HCT116 (cell line): ENCODE results near the gene CNTFR. TPM values are rescaled to one million over a fixed set of nuclear protein-coding genes. Genes with fewer than 3 reads are reported as not detected.

Experiments used
- ATAC-seq: fragments of 200-7000 bp; cut with Tn5 transposase; 2 replicates; pipeline ENCODE4 v1.9.1; 2020; ENCODE audit warnings: mild to moderate bottlenecking, moderate library complexity
- BruUV-seq: library from RNA; stranded (reverse); fragments of 400-500 nt; replicated peaks from 2 replicates; lab custom pipeline; 2021; lab: Mats Ljungman, UMichigan
- CTCF ChIA-PET: fragments of 300-600 bp; sonication (Branson Sonifier 250); formaldehyde crosslinking; loops from one replicate; lab custom pipeline; 2021; ENCODE audit warnings: antibody characterized with exemption; lab: Charles Lee
- POLR2A ChIA-PET: fragments of 300-600, 350-600 bp; sonication (Branson Sonifier 250); formaldehyde crosslinking; loops from one replicate; lab custom pipeline; 2021; ENCODE audit warnings: antibody characterized with exemption; lab: Charles Lee
- RAD21 ChIA-PET, 2 experiments: fragments of 300-600 bp; sonication (Branson Sonifier 250); formaldehyde crosslinking; loops; one replicate each; lab custom pipeline; 2023; ENCODE audit warnings: low total read pairs in 2 of 2; ENCODE audit not compliant: uncharacterized antibody in 2 of 2, unreplicated experiment in 2 of 2, low non-redundant PET in 1 of 2; lab: Charles Lee
- DNase-seq: peaks from one replicate; pipeline ENCODE4 v3.0.0-alpha.2; 2010; ENCODE audit warnings: low read depth, low spot score
- H2AFZ ChIP-seq: fragments of 200-600 bp; shearing (Covaris generic), sonication (generic); 2 replicates; pipeline ENCODE4 v1.6.1; 2017; ENCODE audit warnings: low read depth, mixed run types, mixed read lengths, antibody characterized with exemption, low read length; ENCODE audit not compliant: poor library complexity, severe bottlenecking
- H3K27ac ChIP-seq: 2 replicates; pipeline ENCODE4 v1.5.1; 2012; ENCODE audit warnings: low read depth, low read length
- H3K27me3 ChIP-seq: fragments of 200-600 bp; sonication (generic); 2 replicates; pipeline ENCODE4 v1.6.1; 2016; ENCODE audit warnings: mixed run types, low read length, mixed read lengths; ENCODE audit not compliant: insufficient read depth
- H3K36me3 ChIP-seq, 2 experiments: fragments of 200-500 bp in 1 of 2; fragments of 200-600 bp in 1 of 2; sonication (Bioruptor generic) in 1 of 2; sonication (generic) in 1 of 2; 2 replicates each; pipeline versions ENCODE4 v1.5.1 to v1.6.1; 2014 to 2016; ENCODE audit warnings: low read length in 2 of 2, inconsistent platforms in 1 of 2, mixed read lengths in 1 of 2, mixed run types in 1 of 2; ENCODE audit not compliant: insufficient read depth in 2 of 2, control insufficient read depth in 1 of 2
- H3K4me1 ChIP-seq, 2 experiments: fragments of 200-600 bp in 1 of 2; sonication (generic) in 1 of 2; 2 replicates each; pipeline versions ENCODE4 v1.5.1 to v1.6.1; 2012 to 2017; ENCODE audit warnings: low read length in 2 of 2, inconsistent platforms in 1 of 2, mild to moderate bottlenecking in 1 of 2, mixed read lengths in 1 of 2, mixed run types in 1 of 2, moderate library complexity in 1 of 2; ENCODE audit not compliant: insufficient read depth in 2 of 2, control insufficient read depth in 1 of 2
- H3K4me2 ChIP-seq: fragments of 200-600 bp; sonication (generic); 2 replicates; pipeline ENCODE4 v1.6.1; 2017; ENCODE audit warnings: mixed run types, low read length, mixed read lengths
- H3K4me3 ChIP-seq, 2 experiments: fragments of 200-600 bp in 1 of 2; sonication (generic) in 1 of 2; replicated peaks in 1 of 2; 2 replicates each; pipeline ENCODE4 v1.5.1; 2011 to 2016; ENCODE audit warnings: low read length in 2 of 2, control low read depth in 1 of 2, low read depth in 1 of 2, mild to moderate bottlenecking in 1 of 2, mixed read lengths in 1 of 2, mixed run types in 1 of 2
- H3K79me2 ChIP-seq: fragments of 200-600 bp; sonication (generic); 2 replicates; pipeline ENCODE4 v1.6.1; 2017; ENCODE audit warnings: mild to moderate bottlenecking, mixed run types, low read length, moderate library complexity, mixed read lengths; ENCODE audit not compliant: insufficient read depth
- H3K9ac ChIP-seq: fragments of 200-600 bp; sonication (generic); 2 replicates; pipeline ENCODE4 v1.6.1; 2016; ENCODE audit warnings: low read length, mixed read lengths
- H3K9me2 ChIP-seq: fragments of 200-600 bp; sonication (generic), shearing (Covaris generic); 2 replicates; pipeline ENCODE4 v1.6.1; 2017; ENCODE audit warnings: mixed run types, mild to moderate bottlenecking, moderate library complexity; ENCODE audit not compliant: insufficient read depth
- H3K9me3 ChIP-seq, 2 experiments: fragments of 200-500 bp in 1 of 2; fragments of 200-600 bp in 1 of 2; sonication (Bioruptor generic) in 1 of 2; sonication (generic) in 1 of 2; 2 replicates each; pipeline ENCODE4 v1.6.1; 2014 to 2017; ENCODE audit warnings: low read length in 2 of 2, mixed read lengths in 2 of 2, inconsistent platforms in 1 of 2, low read depth in 1 of 2, mild to moderate bottlenecking in 1 of 2, mixed run types in 1 of 2, moderate library complexity in 1 of 2; ENCODE audit not compliant: control insufficient read depth in 1 of 2, insufficient read depth in 1 of 2
- H4K20me1 ChIP-seq: fragments of 200-600 bp; sonication (generic), shearing (Covaris generic); 2 replicates; pipeline ENCODE4 v1.6.1; 2017; ENCODE audit warnings: mixed run types, mild to moderate bottlenecking, moderate library complexity; ENCODE audit not compliant: insufficient read depth
- CBX3 ChIP-seq: IDR thresholded peaks from 2 replicates; pipeline ENCODE4 v1.6.1; 2012; ENCODE audit warnings: low read depth
- CEBPB ChIP-seq: IDR thresholded peaks from 2 replicates; pipeline ENCODE4 v1.6.1; 2012; ENCODE audit warnings: low read depth
- EGR1 ChIP-seq: IDR thresholded peaks from 2 replicates; pipeline ENCODE4 v1.6.1; 2012; ENCODE audit warnings: low read depth
- ELF1 ChIP-seq: IDR thresholded peaks from 2 replicates; pipeline ENCODE4 v1.6.1; 2012; ENCODE audit warnings: low read depth, borderline replicate concordance
- EZH2phosphoT487 ChIP-seq: fragments of 200-600 bp; IDR thresholded peaks from 2 replicates; pipeline ENCODE4 v1.6.1; 2018; ENCODE audit warnings: antibody characterized with exemption, borderline replicate concordance
- FOSL1 ChIP-seq: IDR thresholded peaks from 2 replicates; pipeline ENCODE4 v1.6.1; 2012; ENCODE audit warnings: low read depth
- JUND ChIP-seq: IDR thresholded peaks from 2 replicates; pipeline ENCODE4 v1.6.1; 2012
- POLR2A ChIP-seq: IDR thresholded peaks from 2 replicates; pipeline ENCODE4 v1.7.0; 2011; ENCODE audit warnings: borderline replicate concordance; ENCODE audit not compliant: insufficient read depth, insufficient read length; ENCODE audit errors: extremely low read depth
- POLR2AphosphoS5 ChIP-seq: IDR thresholded peaks from 2 replicates; pipeline ENCODE4 v1.6.1; 2011; ENCODE audit warnings: mild to moderate bottlenecking, low read depth, low read length, moderate library complexity
- SRF ChIP-seq: IDR thresholded peaks from 2 replicates; pipeline ENCODE4 v1.6.1; 2012; ENCODE audit warnings: low read depth
- YY1 ChIP-seq: IDR thresholded peaks from 2 replicates; pipeline ENCODE4 v1.6.1; 2011; ENCODE audit warnings: low read length, low read depth, moderate library complexity, mild to moderate bottlenecking; ENCODE audit not compliant: insufficient replicate concordance; ENCODE audit errors: extremely low read depth
- ZFX ChIP-seq: fragments of 450-650 bp; IDR thresholded peaks from 2 replicates; pipeline ENCODE4 v1.6.1; 2017
- ZNF274 ChIP-seq: fragments of 200-500 bp; sonication (Bioruptor generic); IDR thresholded peaks from 2 replicates; pipeline ENCODE4 v1.6.1; 2014; ENCODE audit warnings: mild to moderate bottlenecking, low read depth, low read length, inconsistent platforms
- intact Hi-C: fragments of 100-400 bp; cut with micrococcal nuclease; formaldehyde crosslinking; loops from 2 replicates; pipeline ENCODE4 v1.10.0; 2022
- total RNA-seq: library from RNA; stranded (reverse); gene quantifications from one replicate; pipeline ENCODE4 v1.2.1, GENCODE V29; 2021; ENCODE audit not compliant: unreplicated experiment
- TF ChIP-seq, protein P1 (sequence below), 3 experiments: fragments of 200-600 bp in 1 of 3; sonication (generic) in 1 of 3; IDR thresholded peaks in 2 of 3; conservative IDR thresholded peaks in 1 of 3; 2 replicates each; pipeline ENCODE4 v1.5.1; 2012 to 2017; ENCODE audit warnings: low read depth in 2 of 3, low read length in 2 of 3, antibody characterized with exemption in 1 of 3, borderline replicate concordance in 1 of 3, control low read depth in 1 of 3, mild to moderate bottlenecking in 1 of 3, mixed read lengths in 1 of 3, mixed run types in 1 of 3, moderate library complexity in 1 of 3; ENCODE audit not compliant: insufficient read depth in 1 of 3
- TF ChIP-seq, protein P2 (sequence below): IDR thresholded peaks from 2 replicates; pipeline ENCODE4 v1.6.1; 2011; ENCODE audit warnings: mild to moderate bottlenecking, low read length, moderate library complexity; ENCODE audit not compliant: insufficient replicate concordance; ENCODE audit errors: extremely low read depth
- TF ChIP-seq, protein P3 (sequence below): IDR thresholded peaks from 2 replicates; pipeline ENCODE4 v1.6.1; 2012; ENCODE audit warnings: low read depth

Gene CNTFR
- total RNA-seq, 1 experiment from 2014 or later: not detected

GRCh38 chr9:34572628-34573027 lies 16.9 kb downstream of the CNTFR start:
- DNase-seq: no peak
- ATAC-seq: no peak
- H3K4me2 ChIP-seq: no peak overlapping the region
- intact Hi-C loops: no loop called here
- no peaks in the 10 kb centered on the region; a peak in 1 of 4 replicates for H3K4me1 ChIP-seq
- no peaks in the 10 kb centered on the region for H4K20me1 ChIP-seq
- TF ChIP-seq POLR2A (no peak), JUND (no peak), YY1 (no peak), FOSL1 (no peak), EGR1 (no peak), SRF (no peak), ZNF274 (no peak), CEBPB (no peak), ZFX (no peak), EZH2phosphoT487 (no peak), CBX3 (no peak), ELF1 (no peak), POLR2AphosphoS5 (no peak)
- TF ChIP-seq, protein P1, sequence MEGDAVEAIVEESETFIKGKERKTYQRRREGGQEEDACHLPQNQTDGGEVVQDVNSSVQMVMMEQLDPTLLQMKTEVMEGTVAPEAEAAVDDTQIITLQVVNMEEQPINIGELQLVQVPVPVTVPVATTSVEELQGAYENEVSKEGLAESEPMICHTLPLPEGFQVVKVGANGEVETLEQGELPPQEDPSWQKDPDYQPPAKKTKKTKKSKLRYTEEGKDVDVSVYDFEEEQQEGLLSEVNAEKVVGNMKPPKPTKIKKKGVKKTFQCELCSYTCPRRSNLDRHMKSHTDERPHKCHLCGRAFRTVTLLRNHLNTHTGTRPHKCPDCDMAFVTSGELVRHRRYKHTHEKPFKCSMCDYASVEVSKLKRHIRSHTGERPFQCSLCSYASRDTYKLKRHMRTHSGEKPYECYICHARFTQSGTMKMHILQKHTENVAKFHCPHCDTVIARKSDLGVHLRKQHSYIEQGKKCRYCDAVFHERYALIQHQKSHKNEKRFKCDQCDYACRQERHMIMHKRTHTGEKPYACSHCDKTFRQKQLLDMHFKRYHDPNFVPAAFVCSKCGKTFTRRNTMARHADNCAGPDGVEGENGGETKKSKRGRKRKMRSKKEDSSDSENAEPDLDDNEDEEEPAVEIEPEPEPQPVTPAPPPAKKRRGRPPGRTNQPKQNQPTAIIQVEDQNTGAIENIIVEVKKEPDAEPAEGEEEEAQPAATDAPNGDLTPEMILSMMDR (IDR thresholded peaks at IDR 0.05 in 2 of 3, conservative IDR thresholded peaks at IDR 0.05 in 1 of 3; ENCODE audit: borderline replicate concordance in 1 of 3, insufficient read depth in 1 of 3, low read depth in 2 of 3, low read length in 2 of 3): no peak
- TF ChIP-seq, protein P2, sequence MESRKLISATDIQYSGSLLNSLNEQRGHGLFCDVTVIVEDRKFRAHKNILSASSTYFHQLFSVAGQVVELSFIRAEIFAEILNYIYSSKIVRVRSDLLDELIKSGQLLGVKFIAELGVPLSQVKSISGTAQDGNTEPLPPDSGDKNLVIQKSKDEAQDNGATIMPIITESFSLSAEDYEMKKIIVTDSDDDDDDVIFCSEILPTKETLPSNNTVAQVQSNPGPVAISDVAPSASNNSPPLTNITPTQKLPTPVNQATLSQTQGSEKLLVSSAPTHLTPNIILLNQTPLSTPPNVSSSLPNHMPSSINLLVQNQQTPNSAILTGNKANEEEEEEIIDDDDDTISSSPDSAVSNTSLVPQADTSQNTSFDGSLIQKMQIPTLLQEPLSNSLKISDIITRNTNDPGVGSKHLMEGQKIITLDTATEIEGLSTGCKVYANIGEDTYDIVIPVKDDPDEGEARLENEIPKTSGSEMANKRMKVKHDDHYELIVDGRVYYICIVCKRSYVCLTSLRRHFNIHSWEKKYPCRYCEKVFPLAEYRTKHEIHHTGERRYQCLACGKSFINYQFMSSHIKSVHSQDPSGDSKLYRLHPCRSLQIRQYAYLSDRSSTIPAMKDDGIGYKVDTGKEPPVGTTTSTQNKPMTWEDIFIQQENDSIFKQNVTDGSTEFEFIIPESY: no peak
- TF ChIP-seq, protein P3, sequence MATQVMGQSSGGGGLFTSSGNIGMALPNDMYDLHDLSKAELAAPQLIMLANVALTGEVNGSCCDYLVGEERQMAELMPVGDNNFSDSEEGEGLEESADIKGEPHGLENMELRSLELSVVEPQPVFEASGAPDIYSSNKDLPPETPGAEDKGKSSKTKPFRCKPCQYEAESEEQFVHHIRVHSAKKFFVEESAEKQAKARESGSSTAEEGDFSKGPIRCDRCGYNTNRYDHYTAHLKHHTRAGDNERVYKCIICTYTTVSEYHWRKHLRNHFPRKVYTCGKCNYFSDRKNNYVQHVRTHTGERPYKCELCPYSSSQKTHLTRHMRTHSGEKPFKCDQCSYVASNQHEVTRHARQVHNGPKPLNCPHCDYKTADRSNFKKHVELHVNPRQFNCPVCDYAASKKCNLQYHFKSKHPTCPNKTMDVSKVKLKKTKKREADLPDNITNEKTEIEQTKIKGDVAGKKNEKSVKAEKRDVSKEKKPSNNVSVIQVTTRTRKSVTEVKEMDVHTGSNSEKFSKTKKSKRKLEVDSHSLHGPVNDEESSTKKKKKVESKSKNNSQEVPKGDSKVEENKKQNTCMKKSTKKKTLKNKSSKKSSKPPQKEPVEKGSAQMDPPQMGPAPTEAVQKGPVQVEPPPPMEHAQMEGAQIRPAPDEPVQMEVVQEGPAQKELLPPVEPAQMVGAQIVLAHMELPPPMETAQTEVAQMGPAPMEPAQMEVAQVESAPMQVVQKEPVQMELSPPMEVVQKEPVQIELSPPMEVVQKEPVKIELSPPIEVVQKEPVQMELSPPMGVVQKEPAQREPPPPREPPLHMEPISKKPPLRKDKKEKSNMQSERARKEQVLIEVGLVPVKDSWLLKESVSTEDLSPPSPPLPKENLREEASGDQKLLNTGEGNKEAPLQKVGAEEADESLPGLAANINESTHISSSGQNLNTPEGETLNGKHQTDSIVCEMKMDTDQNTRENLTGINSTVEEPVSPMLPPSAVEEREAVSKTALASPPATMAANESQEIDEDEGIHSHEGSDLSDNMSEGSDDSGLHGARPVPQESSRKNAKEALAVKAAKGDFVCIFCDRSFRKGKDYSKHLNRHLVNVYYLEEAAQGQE: no peak
- no peak overlapping the region for H3K27ac ChIP-seq
- H3K79me2 ChIP-seq: no peaks in the 10 kb centered on the region
- H3K27me3 ChIP-seq: no peaks in the 10 kb centered on the region
- CTCF ChIA-PET: interaction anchor here (1.5 kb wide), 1 partner anchor 19 kb away, joined by 3 read pairs; no protein-coding TSS in a partner anchor
- RAD21 ChIA-PET: no interaction called here
- no TSS peak for BruUV-seq
- H3K36me3 ChIP-seq: no peaks in the 10 kb centered on the region
- POLR2A ChIA-PET: no interaction called here
- no peaks in the 10 kb centered on the region for H3K9me3 ChIP-seq
- no peak overlapping the region for H3K9ac ChIP-seq
- H3K9me2 ChIP-seq: no peaks in the 10 kb centered on the region
- H3K4me3 ChIP-seq: no peak overlapping the region
- H2AFZ ChIP-seq: no peak overlapping the region
